B cell (primary cell): Measurements from ENCODE around the gene SEPTIN5. TPM values are rescaled to one million over a fixed set of nuclear protein-coding genes. Genes with fewer than 3 reads are reported as not detected.

Experiments
- ATAC-seq: fragments of 200-7000 bp; cut with Tn5 transposase; one replicate; pipeline ENCODE4 v1.10.0; 2021; ENCODE audit warnings: low read depth, mild to moderate bottlenecking, moderate number of reproducible peaks, moderate library complexity
- CTCF ChIA-PET: fragments of 350-600 bp; sonication (Branson Sonifier 250); formaldehyde crosslinking; loops from one replicate; lab custom pipeline; 2021; ENCODE audit warnings: antibody characterized with exemption, inconsistent platforms; lab: Charles Lee
- POLR2A ChIA-PET: fragments of 350-600 bp; sonication (Branson Sonifier 250); formaldehyde crosslinking; loops from one replicate; lab custom pipeline; 2021; ENCODE audit warnings: antibody characterized with exemption; lab: Charles Lee
- DNase-seq: peaks from one replicate; pipeline ENCODE4 v3.0.0; 2013
- H2AFZ ChIP-seq: 2 replicates; pipeline ENCODE4 v1.6.1; 2012; ENCODE audit warnings: mild to moderate bottlenecking, low read depth, low read length; ENCODE audit not compliant: insufficient read depth, poor library complexity, severe bottlenecking
- H3K27ac ChIP-seq, 2 donors: 1 replicate in 1 of 2; 2 replicates in 1 of 2; pipeline ENCODE4 v1.5.1; 2012 to 2013; ENCODE audit warnings: low read length in 2 of 2, mild to moderate bottlenecking in 2 of 2, moderate library complexity in 1 of 2
- H3K27me3 ChIP-seq, 4 experiments: fragments of 200-600 bp in 1 of 4; sonication (generic) in 1 of 4; replicated peaks in 1 of 4; 1 replicate in 2 of 4; 2 replicates in 2 of 4; pipeline versions ENCODE4 v1.6.1 to v1.7.0; 2013 to 2016; ENCODE audit warnings: low read length in 3 of 4, mild to moderate bottlenecking in 2 of 4, mixed read lengths in 1 of 4, moderate library complexity in 1 of 4; ENCODE audit not compliant: insufficient read depth in 4 of 4, control insufficient read depth in 3 of 4; ENCODE audit errors: control extremely low read depth in 1 of 4
- H3K36me3 ChIP-seq, 2 experiments: replicated peaks in 1 of 2; 1 replicate in 1 of 2; 2 replicates in 1 of 2; pipeline versions ENCODE4 v1.6.1 to v1.7.1; 2013; ENCODE audit warnings: low read length in 1 of 2; ENCODE audit not compliant: insufficient read depth in 2 of 2, control insufficient read depth in 1 of 2; ENCODE audit errors: control extremely low read depth in 1 of 2, extremely low read depth in 1 of 2
- H3K4me1 ChIP-seq, 2 donors: fragments of 200-600 bp in 1 of 2; sonication (generic) in 1 of 2; 1 replicate in 1 of 2; 2 replicates in 1 of 2; pipeline versions ENCODE4 v1.5.1 to v1.6.1; 2013 to 2017; ENCODE audit warnings: low read length in 2 of 2; ENCODE audit not compliant: control insufficient read depth in 2 of 2, insufficient read depth in 2 of 2
- H3K4me2 ChIP-seq: replicated peaks from 2 replicates; pipeline ENCODE3; 2012; ENCODE audit warnings: mild to moderate bottlenecking, low read depth, low read length; ENCODE audit not compliant: poor library complexity, severe bottlenecking
- H3K4me3 ChIP-seq, 5 experiments: fragments of 200-600 bp in 1 of 5; sonication (generic) in 1 of 5; 1 replicate in 3 of 5; 2 replicates in 2 of 5; pipeline versions ENCODE4 v1.5.1 to v1.7.0; 2011 to 2016; ENCODE audit warnings: low read length in 4 of 5, mild to moderate bottlenecking in 4 of 5, low read depth in 2 of 5, control low read depth in 1 of 5, moderate library complexity in 1 of 5; ENCODE audit not compliant: insufficient read depth in 1 of 5; ENCODE audit errors: control extremely low read depth in 1 of 5, extremely low read depth in 1 of 5
- H3K79me2 ChIP-seq: fragments of 200-600 bp; sonication (generic); one replicate; pipeline ENCODE4 v1.6.0; 2016; ENCODE audit warnings: low read length; ENCODE audit not compliant: control insufficient read depth, insufficient read depth
- H3K9ac ChIP-seq: fragments of 200-600 bp; sonication (generic); 2 replicates; pipeline ENCODE4 v1.6.1; 2017; ENCODE audit warnings: mild to moderate bottlenecking, low read length, moderate library complexity
- H3K9me3 ChIP-seq, 3 donors: one replicate each; pipeline versions ENCODE4 v1.6.1 to v1.7.1; 2013; ENCODE audit warnings: low read length in 2 of 3; ENCODE audit not compliant: control insufficient read depth in 2 of 3, insufficient read depth in 1 of 3; ENCODE audit errors: control extremely low read depth in 1 of 3
- H4K20me1 ChIP-seq: 2 replicates; pipeline ENCODE4 v1.6.0; 2012; ENCODE audit warnings: mild to moderate bottlenecking, low read length; ENCODE audit not compliant: insufficient read depth, control insufficient read depth, poor library complexity, severe bottlenecking
- H3K27ac Mint-ChIP-seq: one replicate; pipeline ENCODE4 v1.8.0; 2021; ENCODE audit warnings: mixed read lengths
- H3K27me3 Mint-ChIP-seq: one replicate; pipeline ENCODE4 v1.8.0; 2021; ENCODE audit warnings: mixed read lengths
- H3K4me1 Mint-ChIP-seq: one replicate; pipeline ENCODE4 v1.8.0; 2021; ENCODE audit warnings: mixed read lengths
- H3K4me3 Mint-ChIP-seq: one replicate; pipeline ENCODE4 v1.8.0; 2021; ENCODE audit warnings: mixed read lengths
- H3K9me3 Mint-ChIP-seq: one replicate; pipeline ENCODE4 v1.8.0; 2022; ENCODE audit warnings: mixed read lengths; ENCODE audit not compliant: insufficient read depth
- EZH2 ChIP-seq: IDR thresholded peaks from 2 replicates; pipeline ENCODE4 v1.6.1; 2012; ENCODE audit warnings: borderline replicate concordance, low read depth, mild to moderate bottlenecking, moderate library complexity, low read length; ENCODE audit not compliant: insufficient read depth, poor library complexity, severe bottlenecking
- WGBS: methylation state at CpG from one replicate; pipeline ENCODE4 v1.1.5; 2013; ENCODE audit warnings: missing lambda C conversion rate; ENCODE audit not compliant: insufficient coverage; 5-methylcytosine and 5-hydroxymethylcytosine counted together
- intact Hi-C: fragments of 100-400 bp; cut with micrococcal nuclease; formaldehyde crosslinking; loops from one replicate; pipeline ENCODE4 v1.10.0; 2022
- polyA plus RNA-seq: library from polyadenylated mRNA; depleted of rRNA; stranded (reverse); fragments of >200 nt; gene quantifications from 2 replicates; pipeline ENCODE4 v1.2.3, GENCODE V29; 2012
- total RNA-seq, 2 donors: library from RNA; stranded (reverse); fragments of 120-200 nt in 1 of 2; gene quantifications; 1 replicate in 1 of 2; 2 replicates in 1 of 2; pipeline versions ENCODE4 v1.2.3 to v1.2.4, GENCODE V29; 2013 to 2022
- TF ChIP-seq, protein P1 (sequence below): fragments of 200-600 bp; IDR thresholded peaks from one replicate; pipeline ENCODE4 v1.8.0; 2022; ENCODE audit warnings: antibody characterized with exemption, mild to moderate bottlenecking

The SEPTIN5 gene
- total and polyA plus RNA-seq, 2 donors (not counting 1 experiment from before 2014, with no cell fraction given), result 0.06 TPM; not detected in 1

DNA sequence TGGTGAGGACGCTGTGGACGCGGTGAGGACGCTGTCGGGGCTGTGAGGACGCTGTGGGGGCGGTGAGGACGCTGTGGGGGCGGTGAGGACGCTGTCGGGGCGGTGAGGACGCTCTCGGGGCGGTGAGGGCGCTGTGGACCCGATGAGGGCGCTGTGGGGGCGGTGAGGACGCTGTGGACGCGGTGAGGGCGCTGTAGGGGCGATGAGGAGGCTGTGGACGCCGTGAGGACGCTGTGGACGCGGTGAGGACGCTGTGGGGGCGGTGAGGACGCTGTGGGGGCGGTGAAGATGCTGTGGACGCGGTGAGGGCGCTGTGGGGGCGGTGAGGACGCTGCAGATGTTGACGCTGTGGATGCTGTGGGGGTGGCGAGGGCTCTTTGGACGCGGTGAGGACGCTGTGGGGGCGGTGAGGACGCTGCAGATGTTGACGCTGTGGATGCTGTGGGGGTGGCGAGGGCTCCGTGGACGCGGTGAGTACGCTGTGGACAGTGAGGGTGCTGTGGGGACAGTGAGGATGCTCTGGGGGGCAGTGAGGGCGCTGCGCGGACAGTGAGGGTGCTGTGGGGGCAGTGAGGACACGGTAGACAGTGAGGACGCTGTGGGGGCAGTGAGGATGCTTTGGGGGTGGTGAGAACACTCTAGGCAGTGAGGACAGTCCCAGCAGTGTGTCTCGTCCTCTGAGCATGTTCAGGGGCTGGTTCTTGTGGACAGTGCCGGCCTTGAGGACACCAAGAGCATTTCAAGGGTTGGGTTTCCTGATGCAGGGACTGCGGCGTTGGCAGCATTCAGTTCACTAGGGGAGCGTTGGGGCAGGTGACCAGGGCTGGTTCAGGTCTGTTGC, 13.2 kb downstream of the SEPTIN5 start:
- H3K79me2 ChIP-seq, result no peaks in the 10 kb centered on the region
- no peak overlapping the region for H3K27ac ChIP-seq
- peaks cover 19% of the 10 kb centered on the region for H3K27me3 Mint-ChIP-seq
- POLR2A ChIA-PET, result no interaction called here
- peaks cover 0 to 30% (median 9%) of the 10 kb centered on the region in 4 experiments for H3K27me3 ChIP-seq
- H3K4me1 Mint-ChIP-seq, result peaks cover 14% of the 10 kb centered on the region
- no peak overlapping the region for H3K4me2 ChIP-seq
- WGBS, result 90% methylated on average over 58 of the region's 61 CpGs
- DNase-seq (no peak), ATAC-seq (no peak)
- no peaks in the 10 kb centered on the region for H3K9me3 Mint-ChIP-seq
- H3K9me3 ChIP-seq, result peaks cover 0 to 2% (median 0%) of the 10 kb centered on the region in 3 donors
- intact Hi-C loops, result no loop called here
- peaks cover 18 to 22% of the 10 kb centered on the region in 2 donors for H3K4me1 ChIP-seq
- no peak overlapping the region for H3K4me3 Mint-ChIP-seq
- H2AFZ ChIP-seq, result no peak overlapping the region
- TF ChIP-seq EZH2, result no peak
- TF ChIP-seq, protein P1, sequence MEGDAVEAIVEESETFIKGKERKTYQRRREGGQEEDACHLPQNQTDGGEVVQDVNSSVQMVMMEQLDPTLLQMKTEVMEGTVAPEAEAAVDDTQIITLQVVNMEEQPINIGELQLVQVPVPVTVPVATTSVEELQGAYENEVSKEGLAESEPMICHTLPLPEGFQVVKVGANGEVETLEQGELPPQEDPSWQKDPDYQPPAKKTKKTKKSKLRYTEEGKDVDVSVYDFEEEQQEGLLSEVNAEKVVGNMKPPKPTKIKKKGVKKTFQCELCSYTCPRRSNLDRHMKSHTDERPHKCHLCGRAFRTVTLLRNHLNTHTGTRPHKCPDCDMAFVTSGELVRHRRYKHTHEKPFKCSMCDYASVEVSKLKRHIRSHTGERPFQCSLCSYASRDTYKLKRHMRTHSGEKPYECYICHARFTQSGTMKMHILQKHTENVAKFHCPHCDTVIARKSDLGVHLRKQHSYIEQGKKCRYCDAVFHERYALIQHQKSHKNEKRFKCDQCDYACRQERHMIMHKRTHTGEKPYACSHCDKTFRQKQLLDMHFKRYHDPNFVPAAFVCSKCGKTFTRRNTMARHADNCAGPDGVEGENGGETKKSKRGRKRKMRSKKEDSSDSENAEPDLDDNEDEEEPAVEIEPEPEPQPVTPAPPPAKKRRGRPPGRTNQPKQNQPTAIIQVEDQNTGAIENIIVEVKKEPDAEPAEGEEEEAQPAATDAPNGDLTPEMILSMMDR, result no peak
- H3K9ac ChIP-seq, result no peak overlapping the region
- no peaks in the 10 kb centered on the region for H4K20me1 ChIP-seq
- H3K27ac Mint-ChIP-seq, result peak overlapping the region; percentile 61
- CTCF ChIA-PET, result interaction anchor here (6.6 kb wide), 1 partner anchor 185 kb away, joined by 210 read pairs; no protein-coding TSS in a partner anchor
- H3K36me3 ChIP-seq, result no peaks in the 10 kb centered on the region
- H3K4me3 ChIP-seq, result no peak overlapping the region

DNA sequence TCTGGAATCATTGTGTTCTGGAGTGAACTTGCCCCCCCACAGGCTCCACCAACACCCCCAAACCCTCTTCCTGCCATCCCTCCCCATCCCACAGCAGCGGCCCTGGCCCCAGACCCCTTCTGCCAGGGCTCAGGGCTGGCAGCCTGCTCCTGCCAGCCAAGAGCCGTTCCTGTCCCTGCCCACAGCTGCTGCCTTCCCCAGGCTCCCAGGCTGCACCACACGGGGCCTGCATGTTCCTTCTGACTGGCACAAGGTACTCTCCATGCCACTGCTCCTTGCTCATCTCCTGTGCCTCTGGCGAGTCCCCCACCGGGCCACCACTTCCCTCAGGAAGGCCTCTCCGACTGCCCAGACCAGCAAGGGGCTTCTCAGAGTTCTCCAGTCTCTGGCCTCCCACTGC, 14.0 kb downstream of the SEPTIN5 start:
- WGBS, result 71% methylated on average over 6 of the region's 6 CpGs
- no peak overlapping the region for H3K9ac ChIP-seq
- H3K4me1 ChIP-seq, result peaks cover 12 to 15% of the 10 kb centered on the region in 2 donors
- ChIA-PET POLR2A (no interaction called here), CTCF (interaction anchor here (6.6 kb wide), 1 partner anchor 184 kb away, joined by 210 read pairs; no protein-coding TSS in a partner anchor)
- no peaks in the 10 kb centered on the region for H3K9me3 ChIP-seq
- peaks cover 15% of the 10 kb centered on the region for H3K27me3 Mint-ChIP-seq
- H3K79me2 ChIP-seq, result no peaks in the 10 kb centered on the region
- no peaks in the 10 kb centered on the region for H3K36me3 ChIP-seq
- no peak overlapping the region for H3K27ac ChIP-seq
- H3K27me3 ChIP-seq, result peaks cover 0 to 22% (median 4%) of the 10 kb centered on the region in 4 experiments
- H3K27ac Mint-ChIP-seq, result no peak overlapping the region
- peaks cover 11% of the 10 kb centered on the region for H3K4me1 Mint-ChIP-seq
- intact Hi-C loops, result no loop called here
- ATAC-seq, result no peak
- H4K20me1 ChIP-seq, result no peaks in the 10 kb centered on the region
- no peak overlapping the region for H3K4me3 Mint-ChIP-seq
- no peak overlapping the region for H3K4me2 ChIP-seq
- H3K9me3 Mint-ChIP-seq, result no peaks in the 10 kb centered on the region
- DNase-seq, result no peak
- no peak for TF ChIP-seq EZH2
- TF ChIP-seq, protein P1, result no peak
- H2AFZ ChIP-seq, result no peak overlapping the region
- no peak overlapping the region for H3K4me3 ChIP-seq
